AG10803 (cell line): Measurements from ENCODE around the gene RBL2.

Source experiments
- DNase-seq: peaks from one replicate; pipeline ENCODE4 v3.0.0; 2010; ENCODE audit warnings: low read depth
- H3K4me3 ChIP-seq: 2 replicates; pipeline ENCODE4 v1.5.1; 2011; ENCODE audit warnings: mild to moderate bottlenecking, low read length, control low read depth
- CTCF ChIP-seq: conservative IDR thresholded peaks from 2 replicates; pipeline ENCODE4 v1.5.1; 2011; ENCODE audit warnings: mild to moderate bottlenecking, low read length, control low read depth, inconsistent platforms

Gene RBL2

GRCh38 chr16:53523126-53523804 lies 89.0 kb downstream of the RBL2 start:
- H3K4me3 ChIP-seq: no peak overlapping the region
- no peak for TF ChIP-seq CTCF
- DNase-seq: no peak

- H3K4me3 ChIP-seq: no peak overlapping the region
- DNase-seq: no peak
- TF ChIP-seq CTCF: no peak
Measured at GRCh38 chr16:53523971-53524548, 89.8 kb downstream of the RBL2 start.

- no peak for DNase-seq
- no peak for TF ChIP-seq CTCF
- H3K4me3 ChIP-seq: no peak overlapping the region
Measured at GRCh38 chr16:53528797-53529196, 94.5 kb downstream of the RBL2 start.

GRCh38 chr16:53529513-53529912 lies 95.2 kb downstream of the RBL2 start:
- H3K4me3 ChIP-seq: no peak overlapping the region
- no peak for DNase-seq
- TF ChIP-seq CTCF: no peak

GRCh38 chr16:53530046-53530445 lies 95.8 kb downstream of the RBL2 start:
- no peak for DNase-seq
- TF ChIP-seq CTCF: no peak
- H3K4me3 ChIP-seq: no peak overlapping the region

GRCh38 chr16:53530741-53531140 lies 96.5 kb downstream of the RBL2 start:
- no peak overlapping the region for H3K4me3 ChIP-seq
- TF ChIP-seq CTCF: no peak

GRCh38 chr16:53534206-53534605 lies 99.9 kb downstream of the RBL2 start:
- TF ChIP-seq CTCF: no peak

More at GRCh38 chr16:53530741-53531140, 96.5 kb downstream of the RBL2 start:
- DNase-seq: no peak

More at GRCh38 chr16:53534206-53534605, 99.9 kb downstream of the RBL2 start:
- no peak for DNase-seq
- no peak overlapping the region for H3K4me3 ChIP-seq
